ENCODE results near the gene POLD1. TPM values are rescaled to one million over a fixed set of nuclear protein-coding genes. Genes with fewer than 3 reads are reported as not detected.

Gene POLD1
- total and polyA plus RNA-seq, 2 experiments from 2014 or later: 18.2 to 32.6 TPM

GRCh38 chr19:50413531-50413930, 29.4 kb downstream of the POLD1 start:
- 97% methylated on average over 21 of the region's 21 CpGs for WGBS (ENCODE audit: low lambda C conversion rate, missing lambda C conversion rate)
- H3K27me3 ChIP-seq: peaks cover 6% of the 10 kb centered on the region

GRCh38 chr19:50414864-50415660, 30.9 kb downstream of the POLD1 start:
- Histone ChIP-seq H3K4me1 (ENCODE audit: insufficient read depth) (peaks cover 7% of the 10 kb centered on the region), H3K27me3 (peaks cover 21% of the 10 kb centered on the region), H3K4me3 (no peak overlapping the region), H3K9me2 (replicated peaks; ENCODE audit: insufficient read depth) (no peaks in the 10 kb centered on the region), H3K36me3 (replicated peaks; ENCODE audit: insufficient read depth, low read depth) (no peaks in the 10 kb centered on the region), H2AFZ (no peak overlapping the region), H3K9me3 (ENCODE audit: low read depth) (no peaks in the 10 kb centered on the region), H3K79me2 (no peaks in the 10 kb centered on the region), H4K20me1 (ENCODE audit: insufficient read depth, poor library complexity, severe bottlenecking) (no peaks in the 10 kb centered on the region), H3K4me2 (no peak overlapping the region), H3K27ac (no peak overlapping the region)
- TF ChIP-seq CTCF (IDR thresholded peaks at IDR 0.05; ENCODE audit: poor library complexity): peak; percentile 78
- no peak for TF ChIP-seq EZH2phosphoT487 (IDR thresholded peaks at IDR 0.05; ENCODE audit: low read depth, severe bottlenecking, unreplicated experiment)
- 72% methylated on average over 21 of the region's 37 CpGs for WGBS (ENCODE audit: low lambda C conversion rate, missing lambda C conversion rate)
- DNase-seq (ENCODE audit: low spot score): peak; percentile 85

More at GRCh38 chr19:50413531-50413930, 29.4 kb downstream of the POLD1 start:
- Histone ChIP-seq H3K4me2 (no peak overlapping the region), H3K4me3 (no peak overlapping the region), H3K36me3 (replicated peaks; ENCODE audit: insufficient read depth, low read depth) (no peaks in the 10 kb centered on the region), H4K20me1 (ENCODE audit: insufficient read depth, poor library complexity, severe bottlenecking) (no peaks in the 10 kb centered on the region), H3K9me3 (ENCODE audit: low read depth) (no peaks in the 10 kb centered on the region), H3K4me1 (ENCODE audit: insufficient read depth) (peaks cover 4% of the 10 kb centered on the region), H3K79me2 (no peaks in the 10 kb centered on the region), H3K27ac (no peak overlapping the region), H3K9me2 (replicated peaks; ENCODE audit: insufficient read depth) (no peaks in the 10 kb centered on the region), H2AFZ (no peak overlapping the region)
- TF ChIP-seq EZH2 (IDR thresholded peaks at IDR 0.05; ENCODE audit: borderline replicate concordance): no peak
- no peak for TF ChIP-seq CTCF (IDR thresholded peaks at IDR 0.05; ENCODE audit: poor library complexity)
- TF ChIP-seq EZH2phosphoT487 (IDR thresholded peaks at IDR 0.05; ENCODE audit: low read depth, severe bottlenecking, unreplicated experiment): no peak
- DNase-seq (ENCODE audit: low spot score): no peak

- no peak overlapping the region for H3K4me3 ChIP-seq
- no peaks in the 10 kb centered on the region for H3K36me3 ChIP-seq (replicated peaks; ENCODE audit: insufficient read depth, low read depth)
- no peak overlapping the region for H3K27ac ChIP-seq
- no peaks in the 10 kb centered on the region for H3K9me2 ChIP-seq (replicated peaks; ENCODE audit: insufficient read depth)
- H2AFZ ChIP-seq: no peak overlapping the region
- no peaks in the 10 kb centered on the region for H4K20me1 ChIP-seq (ENCODE audit: insufficient read depth, poor library complexity, severe bottlenecking)
- H3K9me3 ChIP-seq (ENCODE audit: low read depth): no peaks in the 10 kb centered on the region
- 93% methylated on average over 12 of the region's 22 CpGs for WGBS (ENCODE audit: low lambda C conversion rate, missing lambda C conversion rate)
- TF ChIP-seq EZH2 (IDR thresholded peaks at IDR 0.05; ENCODE audit: borderline replicate concordance) (no peak), EZH2phosphoT487 (IDR thresholded peaks at IDR 0.05; ENCODE audit: low read depth, severe bottlenecking, unreplicated experiment) (no peak), CTCF (IDR thresholded peaks at IDR 0.05; ENCODE audit: poor library complexity) (no peak)
- peaks cover 7% of the 10 kb centered on the region for H3K4me1 ChIP-seq (ENCODE audit: insufficient read depth)
- no peak for DNase-seq (ENCODE audit: low spot score)
- H3K79me2 ChIP-seq: no peaks in the 10 kb centered on the region
- H3K27me3 ChIP-seq: peaks cover 26% of the 10 kb centered on the region
- H3K4me2 ChIP-seq: no peak overlapping the region
Observed at GRCh38 chr19:50415661-50416033, 31.5 kb downstream of the POLD1 start.

Measured in hepatocyte (in vitro differentiated cells).